GM12878 (cell line): ENCODE data around the gene DHRS12.

Source experiments
- GABPA ChIP-seq: IDR thresholded peaks from 2 replicates; pipeline ENCODE4 v1.6.1; 2014; ENCODE audit warnings: antibody characterized with exemption, low read depth, mild to moderate bottlenecking, inconsistent platforms
- POLR2A ChIP-seq: IDR thresholded peaks from 2 replicates; pipeline ENCODE4 v1.6.1; 2011; ENCODE audit warnings: low read depth, mild to moderate bottlenecking, low read length
- POLR2AphosphoS5 ChIP-seq: IDR thresholded peaks from 2 replicates; pipeline ENCODE4 v1.6.1; 2011; ENCODE audit warnings: mild to moderate bottlenecking, low read length, inconsistent platforms
- TF ChIP-seq, protein P1 (sequence below): fragments of 450-650 bp; IDR thresholded peaks from 2 replicates; pipeline ENCODE4 v1.6.1; 2014; ENCODE audit warnings: mild to moderate bottlenecking
- TF ChIP-seq, protein P2 (sequence below), 3 experiments: IDR thresholded peaks in 2 of 3; conservative IDR thresholded peaks in 1 of 3; 2 replicates each; pipeline ENCODE4 v1.5.1; 2011; ENCODE audit warnings: low read depth in 3 of 3, low read length in 3 of 3, mild to moderate bottlenecking in 3 of 3, control low read depth in 2 of 3, moderate library complexity in 2 of 3, inconsistent platforms in 1 of 3, mixed read lengths in 1 of 3; ENCODE audit not compliant: control insufficient read depth in 2 of 3, insufficient read depth in 1 of 3; ENCODE audit errors: extremely low read depth in 1 of 3

DNA sequence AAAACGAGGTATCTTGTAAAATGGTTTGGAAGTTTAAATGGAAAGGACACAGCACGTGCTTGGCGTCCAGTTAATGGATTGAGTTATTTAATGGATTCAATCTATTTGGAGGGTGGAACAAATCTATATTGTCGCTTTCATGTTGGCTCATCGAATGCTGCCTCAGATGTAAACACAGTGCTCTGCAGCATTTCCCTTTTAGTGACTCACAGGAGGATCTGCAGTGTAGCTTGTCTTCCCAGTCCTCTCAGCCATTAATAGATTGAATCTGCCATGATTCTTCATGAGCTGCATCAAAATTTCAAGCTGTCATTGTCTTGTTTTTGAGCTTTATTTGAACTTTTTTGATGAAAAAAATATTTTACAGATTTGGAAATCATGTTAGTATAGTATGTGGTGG is 44.7 kb downstream of the DHRS12 start:
- TF ChIP-seq, protein P1, sequence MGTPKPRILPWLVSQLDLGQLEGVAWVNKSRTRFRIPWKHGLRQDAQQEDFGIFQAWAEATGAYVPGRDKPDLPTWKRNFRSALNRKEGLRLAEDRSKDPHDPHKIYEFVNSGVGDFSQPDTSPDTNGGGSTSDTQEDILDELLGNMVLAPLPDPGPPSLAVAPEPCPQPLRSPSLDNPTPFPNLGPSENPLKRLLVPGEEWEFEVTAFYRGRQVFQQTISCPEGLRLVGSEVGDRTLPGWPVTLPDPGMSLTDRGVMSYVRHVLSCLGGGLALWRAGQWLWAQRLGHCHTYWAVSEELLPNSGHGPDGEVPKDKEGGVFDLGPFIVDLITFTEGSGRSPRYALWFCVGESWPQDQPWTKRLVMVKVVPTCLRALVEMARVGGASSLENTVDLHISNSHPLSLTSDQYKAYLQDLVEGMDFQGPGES, result no peak
- TF ChIP-seq POLR2A (no peak), POLR2AphosphoS5 (no peak), GABPA (no peak)
- TF ChIP-seq, protein P2, sequence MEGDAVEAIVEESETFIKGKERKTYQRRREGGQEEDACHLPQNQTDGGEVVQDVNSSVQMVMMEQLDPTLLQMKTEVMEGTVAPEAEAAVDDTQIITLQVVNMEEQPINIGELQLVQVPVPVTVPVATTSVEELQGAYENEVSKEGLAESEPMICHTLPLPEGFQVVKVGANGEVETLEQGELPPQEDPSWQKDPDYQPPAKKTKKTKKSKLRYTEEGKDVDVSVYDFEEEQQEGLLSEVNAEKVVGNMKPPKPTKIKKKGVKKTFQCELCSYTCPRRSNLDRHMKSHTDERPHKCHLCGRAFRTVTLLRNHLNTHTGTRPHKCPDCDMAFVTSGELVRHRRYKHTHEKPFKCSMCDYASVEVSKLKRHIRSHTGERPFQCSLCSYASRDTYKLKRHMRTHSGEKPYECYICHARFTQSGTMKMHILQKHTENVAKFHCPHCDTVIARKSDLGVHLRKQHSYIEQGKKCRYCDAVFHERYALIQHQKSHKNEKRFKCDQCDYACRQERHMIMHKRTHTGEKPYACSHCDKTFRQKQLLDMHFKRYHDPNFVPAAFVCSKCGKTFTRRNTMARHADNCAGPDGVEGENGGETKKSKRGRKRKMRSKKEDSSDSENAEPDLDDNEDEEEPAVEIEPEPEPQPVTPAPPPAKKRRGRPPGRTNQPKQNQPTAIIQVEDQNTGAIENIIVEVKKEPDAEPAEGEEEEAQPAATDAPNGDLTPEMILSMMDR (IDR thresholded peaks at IDR 0.05 in 2 of 3, conservative IDR thresholded peaks at IDR 0.05 in 1 of 3; ENCODE audit: control insufficient read depth in 2 of 3, extremely low read depth in 1 of 3, insufficient read depth in 1 of 3, low read depth in 3 of 3, low read length in 3 of 3), result no peak
